ENCODE results near the gene TEX29. TPM values are rescaled to one million over a fixed set of nuclear protein-coding genes. Genes with fewer than 3 reads are reported as not detected.

Gene TEX29
- 0.50 TPM in 1 of 2 replicates, not detected in the other for total RNA-seq

GRCh38 chr13:111319998-111320911 lies at the start of gene TEX29:
TSS of gene TEX29 (plus strand) at chr13:111320642. CDS start at chr13:111320891, 249 bp downstream.

Other genes with a start within 250 kb of the TEX29 start
- 38.4 and 38.5 TPM in 2 replicates for gene ARHGEF7, start 205.3 kb upstream of the TEX29 start, total RNA-seq